ENCODE results near the gene NCOA1. TPM values are rescaled to one million over a fixed set of nuclear protein-coding genes. Genes with fewer than 3 reads are reported as not detected.
"Not testable (repeated sequence)": the region's sequence is repeated elsewhere in the genome, so short reads cannot be mapped to it uniquely, and the experiment has no call there.

NCOA1 gene
- total RNA-seq, 2 donors from 2014 or later: 44.2 to 47.1 TPM

GRCh38 chr2:24783641-24784040 lies 292.6 kb downstream of the NCOA1 start:
- no peak for ATAC-seq
- no peaks in the 10 kb centered on the region for H3K9me3 ChIP-seq (ENCODE audit: control insufficient read depth, low read length, poor library complexity, severe bottlenecking)
- H3K27me3 Mint-ChIP-seq: peaks cover 8% of the 10 kb centered on the region
- H3K27ac Mint-ChIP-seq: no peak overlapping the region
- H3K36me3 Mint-ChIP-seq (ENCODE audit: low read depth): peaks cover 3% of the 10 kb centered on the region
- H3K4me3 Mint-ChIP-seq: no peak overlapping the region
- no peaks in the 10 kb centered on the region for H3K4me1 Mint-ChIP-seq
- no peak for DNase-seq

- Mint-ChIP-seq H3K27me3 (peaks cover 8% of the 10 kb centered on the region), H3K4me1 (no peaks in the 10 kb centered on the region), H3K27ac (no peak overlapping the region), H3K36me3 (ENCODE audit: low read depth) (peaks cover 3% of the 10 kb centered on the region), H3K4me3 (no peak overlapping the region)
- DNase-seq: no peak
- ATAC-seq: peak; percentile 80
- no peaks in the 10 kb centered on the region for H3K9me3 ChIP-seq (ENCODE audit: control insufficient read depth, low read length, poor library complexity, severe bottlenecking)
Observed at GRCh38 chr2:24785671-24786321, 294.7 kb downstream of the NCOA1 start.

- Mint-ChIP-seq H3K36me3 (ENCODE audit: low read depth) (peaks cover 3% of the 10 kb centered on the region), H3K4me3 (no peak overlapping the region), H3K27me3 (peaks cover 6% of the 10 kb centered on the region), H3K4me1 (peaks cover 2% of the 10 kb centered on the region), H3K27ac (no peak overlapping the region)
- no peaks in the 10 kb centered on the region for H3K9me3 ChIP-seq (ENCODE audit: control insufficient read depth, low read length, poor library complexity, severe bottlenecking)
- no peak for ATAC-seq
- DNase-seq: no peak
Observed at GRCh38 chr2:24787532-24787931, 296.5 kb downstream of the NCOA1 start.

- no peak for ATAC-seq
- Mint-ChIP-seq H3K27ac (no peak overlapping the region), H3K4me3 (no peak overlapping the region), H3K27me3 (no peaks in the 10 kb centered on the region), H3K36me3 (ENCODE audit: low read depth) (peaks cover 3% of the 10 kb centered on the region), H3K4me1 (peaks cover 6% of the 10 kb centered on the region)
- H3K9me3 ChIP-seq (ENCODE audit: control insufficient read depth, low read length, poor library complexity, severe bottlenecking): no peaks in the 10 kb centered on the region
- no peak for DNase-seq
Observed at GRCh38 chr2:24788816-24789215, 297.8 kb downstream of the NCOA1 start.

GRCh38 chr2:24791452-24791851 lies 300.4 kb downstream of the NCOA1 start:
- H3K9me3 ChIP-seq (ENCODE audit: control insufficient read depth, low read length, poor library complexity, severe bottlenecking): no peaks in the 10 kb centered on the region
- no peaks in the 10 kb centered on the region for H3K27me3 Mint-ChIP-seq
- DNase-seq: no peak
- H3K4me3 Mint-ChIP-seq: no peak overlapping the region
- H3K4me1 Mint-ChIP-seq: peaks cover 9% of the 10 kb centered on the region
- no peak for ATAC-seq
- H3K36me3 Mint-ChIP-seq (ENCODE audit: low read depth): peaks cover 3% of the 10 kb centered on the region
- H3K27ac Mint-ChIP-seq: no peak overlapping the region

- peak overlapping the region; percentile 96 for H3K4me3 Mint-ChIP-seq
- no peak for ATAC-seq
- H3K27ac Mint-ChIP-seq: peak overlapping the region; percentile 97
Observed at GRCh38 chr2:24792542-24792873, 301.5 kb downstream of the NCOA1 start.

GRCh38 chr2:24792874-24793760 lies 302.1 kb downstream of the NCOA1 start, which contains the start of the genes CENPO and PTRHD1:
Gene CENPO (plus strand): TSS chr2:24793425. CDS start chr2:24793920, 495 bp downstream.
Gene PTRHD1 (minus strand): TSS chr2:24793391. CDS start chr2:24793377, 14 bp downstream.
- peaks cover 21% of the 10 kb centered on the region for H3K4me1 Mint-ChIP-seq
- peak; percentile 88 to 89 (median 88) for DNase-seq
- no peaks in the 10 kb centered on the region for H3K9me3 ChIP-seq (ENCODE audit: control insufficient read depth, low read length, poor library complexity, severe bottlenecking)
- ATAC-seq: peak; percentile 99
- H3K36me3 Mint-ChIP-seq (ENCODE audit: low read depth): peaks cover 6% of the 10 kb centered on the region
- no peaks in the 10 kb centered on the region for H3K27me3 Mint-ChIP-seq
- peak within 1 kb of the TSS; percentile 97 for H3K27ac Mint-ChIP-seq
- peak within 1 kb of the TSS; percentile 96 for H3K4me3 Mint-ChIP-seq

More at GRCh38 chr2:24792542-24792873, 301.5 kb downstream of the NCOA1 start:
- H3K4me1 Mint-ChIP-seq: peaks cover 16% of the 10 kb centered on the region
- peaks cover 3% of the 10 kb centered on the region for H3K36me3 Mint-ChIP-seq (ENCODE audit: low read depth)
- H3K27me3 Mint-ChIP-seq: no peaks in the 10 kb centered on the region
- no peaks in the 10 kb centered on the region for H3K9me3 ChIP-seq (ENCODE audit: control insufficient read depth, low read length, poor library complexity, severe bottlenecking)
- no peak for DNase-seq

- Mint-ChIP-seq H3K4me3 (peak overlapping the region; percentile 96), H3K27me3 (no peaks in the 10 kb centered on the region), H3K36me3 (ENCODE audit: low read depth) (peaks cover 7% of the 10 kb centered on the region), H3K27ac (peak overlapping the region; percentile 97), H3K4me1 (peaks cover 25% of the 10 kb centered on the region)
- no peaks in the 10 kb centered on the region for H3K9me3 ChIP-seq (ENCODE audit: control insufficient read depth, low read length, poor library complexity, severe bottlenecking)
- ATAC-seq (no peak), DNase-seq (no peak)
Observed at GRCh38 chr2:24793761-24794435, 302.8 kb downstream of the NCOA1 start.

GRCh38 chr2:24797644-24798043 lies 306.6 kb downstream of the NCOA1 start:
- Mint-ChIP-seq H3K27me3 (no peaks in the 10 kb centered on the region), H3K4me1 (peaks cover 25% of the 10 kb centered on the region), H3K27ac (peak overlapping the region; percentile 41), H3K4me3 (no peak overlapping the region), H3K36me3 (ENCODE audit: low read depth) (peaks cover 7% of the 10 kb centered on the region)
- no peak for ATAC-seq
- no peaks in the 10 kb centered on the region for H3K9me3 ChIP-seq (ENCODE audit: control insufficient read depth, low read length, poor library complexity, severe bottlenecking)
- no peak for DNase-seq

- not testable (repeated sequence) for H3K9me3 ChIP-seq (ENCODE audit: control insufficient read depth, low read length, poor library complexity, severe bottlenecking); DNase-seq; H3K27ac Mint-ChIP-seq; H3K4me3 Mint-ChIP-seq; ATAC-seq; H3K36me3 Mint-ChIP-seq (ENCODE audit: low read depth); H3K27me3 Mint-ChIP-seq
- peaks cover 17% of the 10 kb centered on the region for H3K4me1 Mint-ChIP-seq
Observed at GRCh38 chr2:24800487-24800886, 309.4 kb downstream of the NCOA1 start.

- H3K27me3 Mint-ChIP-seq; DNase-seq; ATAC-seq; H3K27ac Mint-ChIP-seq; H3K36me3 Mint-ChIP-seq (ENCODE audit: low read depth); H3K9me3 ChIP-seq (ENCODE audit: control insufficient read depth, low read length, poor library complexity, severe bottlenecking); H3K4me3 Mint-ChIP-seq: not testable (repeated sequence)
- H3K4me1 Mint-ChIP-seq: peaks cover 18% of the 10 kb centered on the region
Observed at GRCh38 chr2:24805811-24806660, 315.0 kb downstream of the NCOA1 start.

- no peaks in the 10 kb centered on the region for H3K27me3 Mint-ChIP-seq
Observed at GRCh38 chr2:24806661-24807036, 315.6 kb downstream of the NCOA1 start.

More at GRCh38 chr2:24806661-24807036, 315.6 kb downstream of the NCOA1 start:
- H3K9me3 ChIP-seq (ENCODE audit: control insufficient read depth, low read length, poor library complexity, severe bottlenecking): no peaks in the 10 kb centered on the region
- DNase-seq (no peak), ATAC-seq (no peak)
- no peak overlapping the region for H3K4me3 Mint-ChIP-seq
- no peaks in the 10 kb centered on the region for H3K36me3 Mint-ChIP-seq (ENCODE audit: low read depth)
- H3K4me1 Mint-ChIP-seq: peaks cover 18% of the 10 kb centered on the region
- H3K27ac Mint-ChIP-seq: no peak overlapping the region
